Measurements from ENCODE around the gene PVALEF.

PVALEF gene

GRCh38 chr17:81126281-81127132 is 38.8 kb upstream of the PVALEF start:
- TF ChIP-seq ZFX (IDR thresholded peaks at IDR 0.05; ENCODE audit: borderline replicate concordance) (no peak), CTCF (IDR thresholded peaks at IDR 0.05) (no peak)
- H3K27ac ChIP-seq = no peak overlapping the region

GRCh38 chr17:81127133-81127455 is 38.2 kb upstream of the PVALEF start:
- H3K27ac ChIP-seq = no peak overlapping the region
- no peak for TF ChIP-seq ZFX (IDR thresholded peaks at IDR 0.05; ENCODE audit: borderline replicate concordance)
- no peak for TF ChIP-seq CTCF (IDR thresholded peaks at IDR 0.05)

GRCh38 chr17:81127526-81128177 is 37.7 kb upstream of the PVALEF start:
- TF ChIP-seq ZFX (IDR thresholded peaks at IDR 0.05; ENCODE audit: borderline replicate concordance) (no peak), CTCF (IDR thresholded peaks at IDR 0.05) (no peak)
- H3K27ac ChIP-seq = no peak overlapping the region

- H3K27ac ChIP-seq = no peak overlapping the region
- TF ChIP-seq CTCF (IDR thresholded peaks at IDR 0.05) (no peak), ZFX (IDR thresholded peaks at IDR 0.05; ENCODE audit: borderline replicate concordance) (no peak)
Measured at GRCh38 chr17:81128338-81128737, 37.0 kb upstream of the PVALEF start.

GRCh38 chr17:81128774-81129173 is 36.5 kb upstream of the PVALEF start:
- no peak for TF ChIP-seq CTCF (IDR thresholded peaks at IDR 0.05)
- TF ChIP-seq ZFX (IDR thresholded peaks at IDR 0.05; ENCODE audit: borderline replicate concordance) = no peak
- no peak overlapping the region for H3K27ac ChIP-seq

GRCh38 chr17:81129289-81129688 is 36.0 kb upstream of the PVALEF start:
- no peak for TF ChIP-seq ZFX (IDR thresholded peaks at IDR 0.05; ENCODE audit: borderline replicate concordance)
- TF ChIP-seq CTCF (IDR thresholded peaks at IDR 0.05) = no peak

GRCh38 chr17:81129711-81130367 is 35.5 kb upstream of the PVALEF start:
- no peak overlapping the region for H3K27ac ChIP-seq
- no peak for TF ChIP-seq ZFX (IDR thresholded peaks at IDR 0.05; ENCODE audit: borderline replicate concordance)
- TF ChIP-seq CTCF (IDR thresholded peaks at IDR 0.05) = no peak

More at GRCh38 chr17:81129289-81129688, 36.0 kb upstream of the PVALEF start:
- no peak overlapping the region for H3K27ac ChIP-seq
